NT2/D1 (cell line): ENCODE measurements around the gene PLXDC2.
"Not testable (repeated sequence)": the region's sequence is repeated elsewhere in the genome, so short reads cannot be mapped to it uniquely, and the experiment has no call there.

Source experiments
- DNase-seq: peaks from one replicate; pipeline ENCODE4 v3.0.0-alpha.2; 2011; ENCODE audit warnings: low read depth, low spot score
- H3K27me3 ChIP-seq: 2 replicates; pipeline ENCODE4 v1.6.0; 2011; ENCODE audit warnings: mild to moderate bottlenecking; ENCODE audit not compliant: insufficient read length, insufficient read depth
- H3K36me3 ChIP-seq: 2 replicates; pipeline ENCODE4 v1.6.1; 2011; ENCODE audit warnings: mild to moderate bottlenecking, low read length, mixed read lengths; ENCODE audit not compliant: insufficient read depth, insufficient read length
- H3K4me1 ChIP-seq: 2 replicates; pipeline ENCODE4 v1.5.1; 2011; ENCODE audit not compliant: insufficient read depth, insufficient read length
- H3K4me3 ChIP-seq: 2 replicates; pipeline ENCODE4 v1.5.1; 2011; ENCODE audit warnings: low read depth; ENCODE audit not compliant: insufficient read length
- H3K9ac ChIP-seq: 2 replicates; pipeline ENCODE4 v1.6.0; 2011; ENCODE audit warnings: low read depth; ENCODE audit not compliant: insufficient read length
- H3K9me3 ChIP-seq: 2 replicates; pipeline ENCODE4 v1.5.1; 2011; ENCODE audit warnings: mild to moderate bottlenecking, low read length; ENCODE audit not compliant: insufficient read depth
- SUZ12 ChIP-seq: IDR thresholded peaks from 2 replicates; pipeline ENCODE4 v1.6.1; 2011; ENCODE audit not compliant: insufficient read length, insufficient read depth; ENCODE audit errors: extremely low read depth
- YY1 ChIP-seq: IDR thresholded peaks from 2 replicates; pipeline ENCODE4 v1.6.1; 2011; ENCODE audit not compliant: insufficient read length, insufficient read depth
- ZNF274 ChIP-seq: IDR thresholded peaks from 2 replicates; pipeline ENCODE4 v1.6.1; 2011; ENCODE audit warnings: mild to moderate bottlenecking, low read depth, low read length

PLXDC2 gene

DNA sequence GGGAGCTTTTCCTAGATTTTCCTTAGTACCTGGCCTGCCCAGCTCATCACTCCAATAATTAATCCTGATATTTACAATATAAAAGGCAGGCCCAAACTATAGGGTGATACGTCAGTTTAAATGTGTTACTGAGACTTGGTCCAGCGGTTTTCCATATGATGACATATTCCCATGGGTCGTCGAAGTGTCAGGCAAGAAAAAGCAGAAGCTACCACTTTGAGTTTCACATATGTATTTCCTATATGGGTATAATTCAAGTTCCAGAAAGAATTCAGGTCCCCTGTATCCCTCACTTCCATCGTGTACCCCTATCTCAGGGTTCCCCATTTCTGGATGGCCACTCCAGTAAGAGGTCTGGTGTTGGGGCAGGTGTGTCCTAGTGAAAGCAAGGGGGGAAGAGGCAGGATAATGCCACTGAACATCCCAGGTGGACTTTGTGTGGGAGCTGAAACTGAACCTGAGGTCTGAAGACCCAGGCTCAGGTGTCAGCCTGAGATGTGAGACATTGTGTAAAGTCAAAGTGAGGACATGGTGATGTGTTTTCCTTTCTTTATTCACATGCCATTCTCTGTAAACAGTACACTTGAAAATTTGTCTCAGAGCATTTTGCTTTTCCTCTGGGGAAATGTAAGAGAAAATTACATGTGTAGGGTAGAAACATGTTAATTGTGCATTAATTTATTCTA is 167.8 kb downstream of the PLXDC2 start:
- TF ChIP-seq SUZ12, result no peak
- no peak for TF ChIP-seq ZNF274
- Histone ChIP-seq H3K4me3 (no peak overlapping the region), H3K36me3 (no peaks in the 10 kb centered on the region), H3K9ac (no peak overlapping the region), H3K9me3 (no peaks in the 10 kb centered on the region), H3K4me1 (no peaks in the 10 kb centered on the region), H3K27me3 (no peaks in the 10 kb centered on the region)
- no peak for DNase-seq

- Histone ChIP-seq H3K9me3 (no peaks in the 10 kb centered on the region), H3K4me1 (no peaks in the 10 kb centered on the region), H3K9ac (no peak overlapping the region), H3K36me3 (no peaks in the 10 kb centered on the region), H3K4me3 (no peak overlapping the region), H3K27me3 (no peaks in the 10 kb centered on the region)
- TF ChIP-seq YY1, result no peak
- TF ChIP-seq SUZ12, result no peak
- no peak for TF ChIP-seq ZNF274
- no peak for DNase-seq
Measured at GRCh38 chr10:19985745-19986144, 169.5 kb downstream of the PLXDC2 start.

DNA sequence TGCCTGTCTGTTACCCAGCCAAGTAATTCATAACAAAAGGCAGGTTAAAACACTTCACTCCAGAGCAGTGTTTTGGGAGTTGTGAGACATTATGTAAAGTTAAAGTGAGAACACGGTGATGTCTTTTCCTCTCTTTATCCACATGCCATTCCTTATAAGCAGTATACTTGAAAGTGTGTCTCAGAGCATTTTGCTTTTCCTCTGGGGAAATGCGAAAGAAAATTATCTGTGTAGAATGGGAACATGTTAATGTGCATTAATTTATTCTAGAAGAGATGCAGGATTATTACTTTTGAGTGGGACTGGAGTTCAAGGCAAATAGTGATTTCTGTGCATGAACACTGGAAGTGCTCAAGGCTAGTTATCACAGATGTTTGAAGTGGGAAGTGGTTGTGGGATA is 170.4 kb downstream of the PLXDC2 start:
- Histone ChIP-seq H3K36me3 (no peaks in the 10 kb centered on the region), H3K9ac (no peak overlapping the region), H3K9me3 (no peaks in the 10 kb centered on the region), H3K4me3 (no peak overlapping the region), H3K27me3 (no peaks in the 10 kb centered on the region), H3K4me1 (no peaks in the 10 kb centered on the region)
- TF ChIP-seq ZNF274 (no peak), YY1 (no peak), SUZ12 (no peak)
- no peak for DNase-seq

DNA sequence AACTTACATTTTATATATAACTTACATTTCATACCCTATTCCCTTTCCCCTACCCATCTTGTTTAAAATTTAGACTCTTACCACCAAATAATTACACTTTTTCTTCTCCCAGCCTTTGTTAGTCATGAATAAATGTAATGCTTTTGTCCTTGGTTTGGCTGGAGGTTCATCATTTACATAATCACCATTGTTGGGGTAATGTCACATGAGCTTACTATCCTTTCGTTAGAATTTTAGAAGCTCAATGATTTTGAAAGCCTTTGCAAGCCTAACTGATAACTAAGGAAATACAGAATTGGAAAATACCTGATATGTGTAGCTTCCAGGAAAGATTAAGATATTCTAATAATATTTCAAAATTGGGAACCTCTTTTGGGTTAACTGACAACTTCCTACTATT is 171.7 kb downstream of the PLXDC2 start:
- Histone ChIP-seq H3K9ac (no peak overlapping the region), H3K27me3 (no peaks in the 10 kb centered on the region), H3K36me3 (no peaks in the 10 kb centered on the region), H3K4me3 (no peak overlapping the region), H3K4me1 (no peaks in the 10 kb centered on the region), H3K9me3 (no peaks in the 10 kb centered on the region)
- TF ChIP-seq YY1, result no peak
- peak; percentile 5 for DNase-seq

DNA sequence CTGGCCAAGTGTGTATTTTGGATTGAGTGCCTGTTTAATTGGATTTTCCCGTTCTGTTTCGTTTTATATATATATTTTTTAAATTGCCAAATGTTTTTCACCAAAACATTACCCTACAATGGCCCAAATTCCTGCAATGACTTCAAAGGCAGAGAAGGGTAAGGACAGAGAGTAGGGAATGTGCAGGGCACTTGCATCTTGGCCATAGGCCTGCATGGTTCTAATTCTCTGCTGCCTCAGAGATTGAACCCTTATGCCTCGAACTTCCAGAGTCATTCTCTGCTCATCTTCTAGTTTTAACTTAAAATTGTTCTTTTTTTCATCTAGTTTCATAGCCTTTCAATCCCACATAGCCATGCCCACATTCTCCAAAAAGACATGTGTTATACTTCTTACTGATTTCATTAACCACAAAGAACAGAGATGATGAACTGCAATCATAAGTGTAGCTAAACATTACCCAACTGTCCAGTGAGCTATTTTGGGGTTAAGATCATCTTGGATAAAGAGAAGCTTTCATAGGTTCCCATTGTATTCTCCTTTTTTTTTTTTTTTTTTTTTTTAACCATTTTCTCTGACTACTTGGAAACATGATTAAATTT is 177.6 kb downstream of the PLXDC2 start:
- no peaks in the 10 kb centered on the region for H3K4me1 ChIP-seq
- H3K9ac ChIP-seq, result no peak overlapping the region
- no peak for TF ChIP-seq YY1
- TF ChIP-seq ZNF274, result no peak
- TF ChIP-seq SUZ12, result no peak
- no peak overlapping the region for H3K4me3 ChIP-seq
- DNase-seq, result no peak
- H3K27me3 ChIP-seq, result no peaks in the 10 kb centered on the region
- H3K9me3 ChIP-seq, result no peaks in the 10 kb centered on the region
- no peaks in the 10 kb centered on the region for H3K36me3 ChIP-seq

DNA sequence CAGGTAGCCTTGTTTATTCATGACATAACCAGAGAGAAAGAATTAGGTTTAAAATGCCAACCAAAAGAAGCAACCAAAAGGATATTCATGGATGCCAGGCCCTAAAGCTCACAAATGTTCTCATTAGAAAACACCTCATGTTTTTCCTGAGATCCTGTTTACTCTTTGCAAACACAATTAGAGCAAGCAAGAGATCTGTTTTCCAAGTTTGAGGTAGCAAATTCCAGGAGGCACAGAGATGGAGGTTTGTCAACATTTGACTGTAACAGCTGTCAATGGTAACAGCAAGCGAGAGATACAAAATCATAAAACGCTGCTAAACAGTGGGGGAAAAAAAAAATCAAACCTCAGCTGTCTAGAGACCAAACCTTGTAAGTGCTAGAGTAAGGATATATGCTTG is 182.2 kb downstream of the PLXDC2 start:
- H3K36me3 ChIP-seq, result no peaks in the 10 kb centered on the region
- no peak overlapping the region for H3K4me3 ChIP-seq
- H3K4me1 ChIP-seq, result no peaks in the 10 kb centered on the region
- no peaks in the 10 kb centered on the region for H3K27me3 ChIP-seq
- no peak for TF ChIP-seq ZNF274
- TF ChIP-seq SUZ12, result no peak
- no peak for TF ChIP-seq YY1
- DNase-seq, result no peak
- H3K9ac ChIP-seq, result no peak overlapping the region
- no peaks in the 10 kb centered on the region for H3K9me3 ChIP-seq

GRCh38 chr10:19999431-19999830 is 183.2 kb downstream of the PLXDC2 start:
- no peak for DNase-seq
- Histone ChIP-seq H3K27me3 (no peaks in the 10 kb centered on the region), H3K9ac (no peak overlapping the region), H3K36me3 (no peaks in the 10 kb centered on the region), H3K4me1 (no peaks in the 10 kb centered on the region), H3K4me3 (no peak overlapping the region), H3K9me3 (no peaks in the 10 kb centered on the region)
- no peak for TF ChIP-seq YY1

DNA sequence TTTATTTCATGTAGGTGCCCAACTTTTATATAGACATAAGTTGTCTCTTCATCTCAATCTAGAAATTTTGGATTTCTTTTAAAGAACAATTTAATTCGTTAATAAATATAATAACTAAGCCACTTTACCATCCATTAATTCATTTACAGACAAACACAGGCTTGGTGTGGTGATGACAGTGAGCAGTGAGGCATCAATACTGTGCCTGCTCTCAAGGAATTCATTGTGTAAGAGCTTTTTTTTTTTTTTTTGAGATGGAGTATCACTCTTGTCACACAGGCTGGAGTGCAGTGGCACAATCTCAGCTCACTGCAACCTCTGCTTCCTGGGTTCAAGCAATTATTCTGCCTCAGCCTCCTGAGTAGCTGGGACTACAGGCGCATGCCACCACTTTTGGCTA is 185.8 kb downstream of the PLXDC2 start:
- DNase-seq, H3K4me3 ChIP-seq, H3K36me3 ChIP-seq, H3K27me3 ChIP-seq, H3K4me1 ChIP-seq, H3K9me3 ChIP-seq, H3K9ac ChIP-seq: not testable (repeated sequence)
